CD4-positive, alpha-beta T cell (primary cell): Measurements from ENCODE around the gene FAM174C. TPM values are rescaled to one million over a fixed set of nuclear protein-coding genes. Genes with fewer than 3 reads are reported as not detected.

Source experiments
- ATAC-seq: fragments of 200-7000 bp; cut with Tn5 transposase; one replicate; pipeline ENCODE4 v1.10.0; 2022; ENCODE audit warnings: mild to moderate bottlenecking; ENCODE audit not compliant: poor library complexity
- CTCF ChIA-PET: fragments of 350-600 bp; sonication (Branson Sonifier 250); formaldehyde crosslinking; loops from one replicate; lab custom pipeline; 2021; ENCODE audit warnings: antibody characterized with exemption, inconsistent platforms; lab: Charles Lee
- POLR2A ChIA-PET: fragments of 350-600 bp; sonication (Branson Sonifier 250); formaldehyde crosslinking; loops from one replicate; lab custom pipeline; 2021; ENCODE audit warnings: antibody characterized with exemption, inconsistent platforms; lab: Charles Lee
- DNase-seq, 14 experiments: peaks; one replicate each; pipeline ENCODE4 v3.0.0-alpha.2; 2013 to 2020; ENCODE audit warnings: mixed read lengths in 2 of 14
- H3K27ac ChIP-seq, 2 donors: one replicate each; pipeline versions ENCODE4 v1.5.1 to v1.7.0; 2013; ENCODE audit warnings: low read length in 2 of 2, low read depth in 1 of 2, mild to moderate bottlenecking in 1 of 2
- H3K27me3 ChIP-seq, 2 experiments: 1 replicate in 1 of 2; 2 replicates in 1 of 2; pipeline versions ENCODE4 v1.6.1 to v1.7.0; 2013; ENCODE audit warnings: low read length in 2 of 2, control low read depth in 1 of 2, mild to moderate bottlenecking in 1 of 2, moderate library complexity in 1 of 2; ENCODE audit not compliant: insufficient read depth in 2 of 2, control insufficient read depth in 1 of 2
- H3K36me3 ChIP-seq: one replicate; pipeline ENCODE4 v1.6.1; 2013; ENCODE audit warnings: low read length, control low read depth; ENCODE audit not compliant: insufficient read depth
- H3K4me1 ChIP-seq: one replicate; pipeline ENCODE4 v1.6.1; 2013; ENCODE audit warnings: low read length, control low read depth; ENCODE audit not compliant: insufficient read depth
- H3K4me3 ChIP-seq: one replicate; pipeline ENCODE4 v1.5.1; 2013; ENCODE audit warnings: mild to moderate bottlenecking, low read length, moderate library complexity
- H3K9me3 ChIP-seq, 2 experiments: 1 replicate in 1 of 2; 2 replicates in 1 of 2; pipeline versions ENCODE4 v1.6.1 to v1.7.0; 2013; ENCODE audit warnings: low read length in 2 of 2, mild to moderate bottlenecking in 2 of 2, control low read depth in 1 of 2, moderate library complexity in 1 of 2; ENCODE audit not compliant: control insufficient read depth in 1 of 2, insufficient read depth in 1 of 2
- H3K27ac Mint-ChIP-seq: one replicate; pipeline ENCODE4 v1.8.0; 2020; ENCODE audit warnings: mixed read lengths
- H3K27me3 Mint-ChIP-seq: one replicate; pipeline ENCODE4 v1.8.0; 2021; ENCODE audit warnings: mixed read lengths
- H3K36me3 Mint-ChIP-seq: one replicate; pipeline ENCODE4 v1.8.0; 2021; ENCODE audit warnings: low read depth, mixed read lengths
- H3K4me1 Mint-ChIP-seq: one replicate; pipeline ENCODE4 v1.8.0; 2021; ENCODE audit warnings: low read depth, mixed read lengths
- H3K4me3 Mint-ChIP-seq: one replicate; pipeline ENCODE4 v1.8.0; 2020; ENCODE audit warnings: mild to moderate bottlenecking, mixed read lengths
- H3K9me3 Mint-ChIP-seq: one replicate; pipeline ENCODE4 v1.8.0; 2020; ENCODE audit warnings: mixed read lengths
- CTCF ChIP-seq: fragments of 200-600 bp; IDR thresholded peaks from one replicate; pipeline ENCODE4 v1.8.0; 2022; ENCODE audit warnings: antibody characterized with exemption, mild to moderate bottlenecking
- intact Hi-C, 2 experiments: fragments of 100-400 bp; cut with DNase I in 1 of 2; cut with micrococcal nuclease in 1 of 2; formaldehyde crosslinking; loops; one replicate each; pipeline versions ENCODE4 v1.15.1 to v1.9.0; 2023 to 2025; cut with DNase I, micrococcal nuclease
- total RNA-seq, 174 experiments: library from RNA in 2 of 174; stranded (reverse) in 2 of 174; gene quantifications; one replicate each; pipeline ENCODE4 v1.2.3 and lab custom pipeline; 2021 to 2026

Gene FAM174C
- total RNA-seq, 2 experiments from 2014 or later = 32.0 to 38.3 TPM

GRCh38 chr19:1252221-1252820, 23.0 kb upstream of the FAM174C start:
- CTCF ChIA-PET = interaction anchor here (0.6 to 1.8 kb wide), 6 partner anchors 8 to 23 kb away, joined by 3 to 19 read pairs (median 6); partner anchors contain the start of genes CIRBP and FAM174C
- Histone ChIP-seq H3K4me1 (peaks cover 71% of the 10 kb centered on the region), H3K27ac (peak overlapping the region; percentile 87), H3K27me3 (no peaks in the 10 kb centered on the region), H3K4me3 (peak overlapping the region; percentile 87), H3K9me3 (no peaks in the 10 kb centered on the region), H3K36me3 (peaks cover 46% of the 10 kb centered on the region)
- no peaks in the 10 kb centered on the region for H3K27me3 Mint-ChIP-seq
- POLR2A ChIA-PET = interaction anchor here (0.5 to 3.7 kb wide), 12 partner anchors 8 to 1037 kb away, joined by 3 to 193 read pairs (median 5); partner anchors contain the start of genes ABCA7, CIRBP, FAM174C and MED16
- intact Hi-C loops = loop anchor here in 1 of 2 experiments (5.0 kb wide), 1 partner anchor 175 kb away; no protein-coding TSS in a partner anchor
- peak overlapping the region; percentile 97 for H3K4me3 Mint-ChIP-seq
- DNase-seq (peak in 10 of 14 experiments; percentile 54 to 90 (median 63)), ATAC-seq (no peak)
- no peaks in the 10 kb centered on the region for H3K9me3 Mint-ChIP-seq
- peak overlapping the region; percentile 97 for H3K27ac Mint-ChIP-seq
- peaks cover 12% of the 10 kb centered on the region for H3K4me1 Mint-ChIP-seq
- peaks cover 48% of the 10 kb centered on the region for H3K36me3 Mint-ChIP-seq
- TF ChIP-seq CTCF = no peak

GRCh38 chr19:1252821-1253513, 22.4 kb upstream of the FAM174C start:
- Mint-ChIP-seq H3K27ac (peak overlapping the region; percentile 97), H3K4me3 (peak overlapping the region; percentile 97), H3K9me3 (no peaks in the 10 kb centered on the region), H3K4me1 (peaks cover 19% of the 10 kb centered on the region), H3K27me3 (no peaks in the 10 kb centered on the region), H3K36me3 (peaks cover 55% of the 10 kb centered on the region)
- no peaks in the 10 kb centered on the region for H3K27me3 ChIP-seq
- intact Hi-C loops = loop anchor here in 1 of 2 experiments (5.0 kb wide), 1 partner anchor 176 kb away; no protein-coding TSS in a partner anchor
- peaks cover 71% of the 10 kb centered on the region for H3K4me1 ChIP-seq
- H3K4me3 ChIP-seq = peak overlapping the region; percentile 87
- H3K27ac ChIP-seq = peak overlapping the region; percentile 87
- H3K9me3 ChIP-seq = no peaks in the 10 kb centered on the region
- peak; percentile 17 for ATAC-seq
- H3K36me3 ChIP-seq = peaks cover 52% of the 10 kb centered on the region
- TF ChIP-seq CTCF = no peak
- DNase-seq = peak in 13 of 14 experiments; percentile 55 to 91 (median 74)
- POLR2A ChIA-PET = interaction anchor here (0.5 to 3.7 kb wide), 11 partner anchors 9 to 1036 kb away, joined by 3 to 193 read pairs (median 5); partner anchors contain the start of genes CIRBP, FAM174C, MED16 and RNU6-2
- CTCF ChIA-PET = interaction anchor here (0.6 to 1.8 kb wide), 5 partner anchors 9 to 22 kb away, joined by 3 to 19 read pairs (median 6); partner anchors contain the start of genes CIRBP and FAM174C

GRCh38 chr19:1253514-1254080, 21.7 kb upstream of the FAM174C start:
- H3K4me3 ChIP-seq = peak overlapping the region; percentile 87
- Mint-ChIP-seq H3K27ac (peak overlapping the region; percentile 97), H3K4me3 (peak overlapping the region; percentile 68), H3K36me3 (peaks cover 58% of the 10 kb centered on the region), H3K9me3 (no peaks in the 10 kb centered on the region), H3K4me1 (peaks cover 24% of the 10 kb centered on the region), H3K27me3 (no peaks in the 10 kb centered on the region)
- H3K9me3 ChIP-seq = no peaks in the 10 kb centered on the region
- ATAC-seq (no peak), DNase-seq (no peak)
- H3K36me3 ChIP-seq = peaks cover 55% of the 10 kb centered on the region
- no peaks in the 10 kb centered on the region for H3K27me3 ChIP-seq
- H3K27ac ChIP-seq = peak overlapping the region; percentile 65 to 87
- TF ChIP-seq CTCF = no peak
- ChIA-PET POLR2A (interaction anchor here (0.9 to 3.7 kb wide), 9 partner anchors 10 to 1036 kb away, joined by 3 to 193 read pairs (median 6); partner anchors contain the start of genes CIRBP, FAM174C, MED16 and RNU6-2), CTCF (interaction anchor here (1.1 to 1.8 kb wide), 4 partner anchors 8 to 15 kb away, joined by 3 to 19 read pairs (median 8); partner anchors contain the start of gene CIRBP)
- intact Hi-C loops = loop anchor here in 1 of 2 experiments (5.0 kb wide), 1 partner anchor 176 kb away; no protein-coding TSS in a partner anchor
- H3K4me1 ChIP-seq = peaks cover 74% of the 10 kb centered on the region
